HG02970 (cell line): ENCODE results near the gene ADGRG7.
"Not testable (repeated sequence)": the region's sequence is repeated elsewhere in the genome, so short reads cannot be mapped to it uniquely, and the experiment has no call there.

ENCODE experiments used
- ATAC-seq: cut with Tn5 transposase; IDR thresholded peaks from one replicate; pipeline ENCODE4 v1.9.1; 2021; ENCODE audit warnings: mild to moderate bottlenecking, moderate library complexity, moderate number of reproducible peaks; ENCODE audit not compliant: unreplicated experiment, low FRiP score

The ADGRG7 gene, protein sequence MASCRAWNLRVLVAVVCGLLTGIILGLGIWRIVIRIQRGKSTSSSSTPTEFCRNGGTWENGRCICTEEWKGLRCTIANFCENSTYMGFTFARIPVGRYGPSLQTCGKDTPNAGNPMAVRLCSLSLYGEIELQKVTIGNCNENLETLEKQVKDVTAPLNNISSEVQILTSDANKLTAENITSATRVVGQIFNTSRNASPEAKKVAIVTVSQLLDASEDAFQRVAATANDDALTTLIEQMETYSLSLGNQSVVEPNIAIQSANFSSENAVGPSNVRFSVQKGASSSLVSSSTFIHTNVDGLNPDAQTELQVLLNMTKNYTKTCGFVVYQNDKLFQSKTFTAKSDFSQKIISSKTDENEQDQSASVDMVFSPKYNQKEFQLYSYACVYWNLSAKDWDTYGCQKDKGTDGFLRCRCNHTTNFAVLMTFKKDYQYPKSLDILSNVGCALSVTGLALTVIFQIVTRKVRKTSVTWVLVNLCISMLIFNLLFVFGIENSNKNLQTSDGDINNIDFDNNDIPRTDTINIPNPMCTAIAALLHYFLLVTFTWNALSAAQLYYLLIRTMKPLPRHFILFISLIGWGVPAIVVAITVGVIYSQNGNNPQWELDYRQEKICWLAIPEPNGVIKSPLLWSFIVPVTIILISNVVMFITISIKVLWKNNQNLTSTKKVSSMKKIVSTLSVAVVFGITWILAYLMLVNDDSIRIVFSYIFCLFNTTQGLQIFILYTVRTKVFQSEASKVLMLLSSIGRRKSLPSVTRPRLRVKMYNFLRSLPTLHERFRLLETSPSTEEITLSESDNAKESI

DNA sequence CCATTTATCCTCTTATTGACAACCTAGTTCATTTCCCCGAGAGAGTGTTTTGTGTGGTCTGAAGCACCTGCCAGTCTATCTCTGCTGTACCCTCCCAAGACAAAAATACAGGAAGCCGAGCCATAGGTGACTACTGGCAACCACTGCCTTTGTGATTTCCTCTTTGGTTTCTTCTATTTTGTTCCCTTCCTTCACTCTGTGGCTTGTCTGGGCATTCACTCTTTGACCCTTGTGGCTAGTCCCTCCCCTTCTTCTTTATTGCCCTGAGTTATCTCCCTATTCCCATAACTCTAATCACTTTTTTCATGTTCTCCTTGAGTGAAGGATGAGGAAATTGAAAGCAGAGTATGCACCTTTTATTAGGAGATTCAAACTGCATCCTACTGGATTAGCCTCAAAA lies at the start of gene ADGRG7:
ADGRG7 (plus strand) TSS at position 297 of the 400 bp plus-strand sequence. CDS start 256 bp downstream, outside the sequence.
- ATAC-seq: no peak

DNA sequence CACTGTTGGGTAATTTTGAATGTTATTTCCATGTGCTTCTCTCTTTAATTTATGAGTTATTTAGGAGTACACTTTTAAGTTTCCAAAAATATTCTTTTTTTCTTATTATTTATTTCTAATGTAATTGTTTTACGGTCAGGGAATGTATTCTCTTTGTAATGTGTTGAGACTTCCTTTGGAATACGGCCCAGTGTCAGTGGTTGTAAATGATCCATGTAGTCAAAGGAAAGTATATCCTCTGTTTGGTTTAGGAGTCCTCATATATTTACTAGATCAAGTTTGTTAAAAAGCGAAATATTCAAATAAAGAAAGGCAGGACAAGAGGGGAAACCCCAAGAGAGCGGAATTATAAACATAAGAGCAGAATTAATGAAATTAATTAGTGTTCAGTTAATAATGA lies 49.0 kb upstream of the ADGRG7 start:
- no peak for ATAC-seq

DNA sequence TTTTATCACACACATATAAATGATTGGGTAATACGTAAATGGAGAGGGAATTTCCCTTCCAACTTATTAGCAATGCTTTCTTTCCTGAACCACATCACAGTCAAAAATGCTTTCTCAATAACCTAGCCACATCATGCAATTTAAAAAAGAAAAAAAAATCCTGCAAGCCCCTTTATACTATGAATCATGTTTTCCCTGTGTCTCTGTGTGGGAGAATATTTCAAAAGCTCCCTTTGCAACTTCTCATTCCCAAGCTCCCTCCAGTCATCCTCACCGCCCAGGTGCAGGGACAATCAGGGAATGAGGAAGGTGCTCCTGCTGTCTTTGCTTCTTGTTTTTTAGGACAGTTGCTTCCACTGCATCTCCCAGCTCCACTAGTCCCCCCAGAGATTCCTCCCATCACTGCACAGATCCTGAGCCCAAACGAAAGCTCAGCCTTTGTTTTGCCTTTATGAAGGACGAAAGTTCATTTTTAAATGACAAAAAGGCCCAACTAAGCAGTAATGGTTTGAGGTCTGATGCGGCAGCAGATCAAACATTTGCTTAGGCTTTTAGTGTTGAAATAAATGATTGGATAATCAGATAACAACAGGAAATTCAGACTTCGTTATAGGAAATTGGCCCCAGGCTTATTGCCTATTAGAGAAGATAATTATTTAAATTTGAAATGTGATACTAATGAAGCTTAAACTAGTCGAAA lies 47.8 kb upstream of the ADGRG7 start:
- ATAC-seq: no peak

- ATAC-seq: no peak
These were observed 47.1 kb upstream of the ADGRG7 start for GRCh38 chr3:100562224-100562857.

- no peak for ATAC-seq
These were observed 46.2 kb upstream of the ADGRG7 start for GRCh38 chr3:100563228-100563627.

DNA sequence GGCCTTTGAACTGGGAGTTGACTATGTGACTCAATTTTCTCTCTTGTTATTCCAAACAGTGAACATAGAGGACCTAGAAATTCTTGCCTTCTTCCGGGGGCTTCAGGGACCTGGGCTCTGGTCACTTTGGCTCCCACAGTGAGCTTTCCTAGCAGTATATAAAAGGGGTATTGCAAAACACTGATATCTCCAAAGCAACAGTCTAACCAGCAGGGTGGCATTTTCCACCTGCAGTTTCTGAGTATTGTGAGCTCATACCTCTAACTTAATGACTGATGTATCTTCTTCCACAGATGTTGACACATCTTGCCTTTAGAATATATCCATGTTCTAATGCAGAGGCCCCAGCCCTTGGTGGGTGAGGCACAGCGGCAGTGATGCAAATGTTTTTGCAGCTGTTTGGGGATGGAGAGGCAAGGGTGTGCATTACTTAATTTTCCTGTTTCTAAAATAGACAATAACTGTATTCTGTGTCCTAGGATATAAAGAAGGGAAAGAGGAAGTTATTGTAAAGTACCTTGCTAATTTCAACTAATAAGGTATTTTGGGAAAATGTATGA lies 45.7 kb upstream of the ADGRG7 start:
- no peak for ATAC-seq

DNA sequence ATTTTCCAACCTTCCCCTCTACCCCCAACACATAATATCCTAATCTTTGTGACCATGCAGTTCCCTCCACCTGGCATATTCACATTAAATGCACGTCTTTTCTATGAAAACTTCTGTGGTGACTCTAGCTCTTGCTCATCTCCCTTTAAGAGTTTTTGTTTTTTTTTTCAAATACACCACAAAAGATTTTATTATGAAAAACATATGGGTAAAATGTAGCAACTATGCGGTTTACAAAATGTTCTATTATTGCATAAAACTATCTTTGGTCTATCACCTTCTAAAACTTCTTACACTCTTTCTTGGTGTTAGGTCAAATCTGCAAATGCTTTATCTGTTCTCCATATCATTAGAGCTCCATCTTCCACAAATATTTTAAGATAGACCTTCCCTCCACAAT lies 38.6 kb upstream of the ADGRG7 start:
- no peak for ATAC-seq

DNA sequence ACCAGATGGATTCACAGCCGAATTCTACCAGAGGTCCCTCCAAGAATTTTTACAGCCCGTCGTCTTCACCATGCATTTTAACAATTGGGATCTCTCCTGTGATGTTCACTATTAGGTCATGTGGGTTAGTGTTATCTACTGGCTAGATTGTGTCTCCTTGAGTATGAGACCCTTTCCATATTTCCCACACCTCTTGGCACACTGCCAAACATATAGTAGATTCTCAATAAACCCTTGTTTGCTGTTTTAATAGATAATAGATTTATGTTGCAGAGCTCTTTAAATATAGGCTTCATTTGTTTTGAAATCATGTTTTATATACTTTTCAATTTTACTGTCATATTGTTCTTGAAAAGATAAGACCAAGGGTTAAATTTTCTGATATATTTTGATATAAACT lies 34.9 kb upstream of the ADGRG7 start:
- no peak for ATAC-seq

DNA sequence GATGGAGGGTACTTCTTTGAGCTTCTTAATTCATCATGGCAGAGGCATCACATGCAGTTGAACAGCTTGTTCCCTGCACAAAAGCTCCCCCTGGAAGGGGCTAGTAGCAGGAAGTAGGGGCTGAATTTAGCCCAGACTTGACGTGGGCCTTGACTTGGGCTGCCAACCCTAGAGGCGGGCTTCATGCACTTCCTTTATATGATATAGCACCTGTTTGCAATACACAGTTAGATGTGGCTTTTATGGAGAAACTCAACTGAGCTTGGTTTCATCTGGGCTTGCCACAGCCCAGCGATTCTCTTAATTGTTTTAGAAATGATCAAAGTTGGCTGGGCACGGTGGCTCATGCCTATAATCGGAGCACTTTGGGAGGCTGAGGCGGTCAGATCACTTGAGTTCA lies 33.7 kb upstream of the ADGRG7 start:
- no peak for ATAC-seq

DNA sequence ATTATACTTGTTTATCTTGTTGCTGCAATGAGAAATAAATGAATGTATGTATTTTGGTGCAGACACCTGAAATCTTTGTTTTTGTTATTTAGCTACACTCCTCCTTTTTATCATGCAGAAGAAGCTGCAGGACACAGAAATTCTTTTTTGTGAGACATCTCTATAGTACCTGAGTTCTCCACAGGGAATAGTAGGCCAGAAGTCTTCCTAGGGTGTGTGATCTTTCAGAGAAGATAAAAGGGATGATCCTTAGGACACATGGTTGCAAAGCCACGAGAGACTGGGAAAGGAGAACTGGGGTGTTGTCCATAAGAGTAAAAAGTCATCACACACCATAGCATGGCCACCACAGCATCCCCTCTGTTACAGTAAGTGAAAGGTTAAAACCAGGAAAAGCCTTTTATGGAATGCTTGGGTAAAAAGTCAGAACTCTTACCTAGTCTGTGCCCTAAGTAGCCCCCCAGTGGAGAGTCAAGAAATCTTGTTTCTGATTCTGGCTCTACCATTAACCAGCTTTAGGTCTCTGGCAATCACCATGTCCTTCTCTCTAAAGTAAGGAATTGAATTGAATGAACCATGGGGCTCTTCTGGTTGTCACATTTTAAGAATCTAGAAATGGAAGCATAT lies 31.9 kb upstream of the ADGRG7 start:
- ATAC-seq: no peak

DNA sequence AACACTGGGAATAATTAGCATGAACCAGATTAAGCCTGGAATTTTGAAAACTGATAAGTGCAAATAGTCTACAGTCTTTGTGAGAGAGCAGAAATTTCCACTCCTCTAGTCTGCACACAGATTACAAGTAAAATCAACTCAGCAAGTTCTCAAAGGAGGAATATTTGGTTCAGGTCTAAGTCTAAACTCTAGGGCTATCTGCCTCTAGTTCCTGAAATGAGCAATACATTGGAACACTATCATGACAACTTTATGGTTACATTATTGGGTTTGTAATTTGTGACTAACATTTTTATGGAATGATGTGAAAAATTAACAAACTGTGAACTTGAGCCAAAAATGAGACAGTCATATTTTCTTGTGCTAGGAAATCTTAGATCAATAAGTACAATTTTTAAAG lies 30.8 kb upstream of the ADGRG7 start:
- no peak for ATAC-seq

- ATAC-seq: no peak
These were observed 29.3 kb upstream of the ADGRG7 start for GRCh38 chr3:100580147-100580546.

DNA sequence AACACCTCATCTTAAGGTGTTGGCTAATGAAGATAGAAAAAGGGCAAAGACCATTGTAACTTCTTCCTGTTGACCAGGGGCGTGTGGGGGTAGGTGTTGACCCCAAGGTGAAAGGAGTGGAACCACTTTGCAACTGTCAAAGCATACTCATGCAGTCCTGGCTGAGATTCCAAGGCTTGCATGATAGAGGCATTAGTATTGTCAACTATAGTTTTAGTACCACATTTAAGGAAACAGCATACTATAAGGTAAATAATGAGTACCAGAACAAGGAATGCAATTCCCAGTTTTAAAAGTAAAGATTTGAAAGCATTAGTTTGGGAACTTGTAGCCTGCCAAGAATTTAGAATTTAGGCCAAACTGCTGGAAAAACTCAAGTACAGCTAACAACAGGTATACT lies 27.8 kb upstream of the ADGRG7 start:
- no peak for ATAC-seq

DNA sequence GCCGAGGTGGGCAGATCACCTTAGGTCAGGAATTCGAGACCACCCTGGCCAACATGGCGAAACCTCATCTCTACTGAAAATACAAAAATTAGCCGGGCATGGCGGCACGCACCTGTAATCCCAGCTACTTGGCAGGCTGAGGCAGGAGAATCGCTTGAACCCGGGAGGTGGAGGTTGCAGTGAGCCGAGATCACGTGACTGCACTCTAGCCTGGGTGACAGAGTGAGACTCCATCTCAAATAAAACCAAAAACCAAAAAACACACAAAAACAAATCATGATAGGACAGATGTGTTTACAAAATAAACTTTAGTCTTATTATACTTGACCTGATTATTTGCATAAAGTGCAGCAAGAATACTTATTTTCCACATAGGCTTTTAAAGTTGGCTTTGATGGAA lies 27.2 kb upstream of the ADGRG7 start:
- not testable (repeated sequence) for ATAC-seq

DNA sequence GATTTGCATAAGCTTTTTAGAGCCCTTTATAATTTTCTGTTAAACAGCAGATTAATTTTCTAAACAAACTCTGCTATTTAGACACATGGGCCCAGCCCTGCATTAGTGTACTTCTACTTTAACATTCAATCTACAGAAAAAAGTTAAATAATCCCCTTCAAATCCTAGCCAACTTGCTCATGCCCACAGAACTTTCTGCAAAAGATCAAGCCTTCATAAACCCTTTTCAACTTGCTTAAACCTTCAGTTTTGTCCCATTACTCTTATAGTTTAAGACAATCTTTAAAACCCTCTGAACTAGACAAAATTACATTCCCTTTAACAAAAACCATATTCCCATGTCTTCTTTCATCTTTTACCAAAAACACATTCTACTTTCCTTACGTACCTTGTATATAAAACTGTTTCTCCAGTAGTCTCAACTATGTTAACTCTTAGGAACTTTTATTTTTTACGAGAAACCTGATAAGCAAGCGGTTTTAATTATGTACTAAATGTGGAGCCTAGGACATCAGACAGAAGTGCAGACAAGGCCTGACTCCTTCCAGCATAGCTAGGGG lies 25.2 kb upstream of the ADGRG7 start:
- no peak for ATAC-seq

GRCh38 chr3:100586832-100587231 lies 22.6 kb upstream of the ADGRG7 start:
- ATAC-seq: no peak

GRCh38 chr3:100588251-100588650 lies 21.1 kb upstream of the ADGRG7 start:
- no peak for ATAC-seq

- no peak for ATAC-seq
These were observed 19.1 kb upstream of the ADGRG7 start for GRCh38 chr3:100590114-100590839.

DNA sequence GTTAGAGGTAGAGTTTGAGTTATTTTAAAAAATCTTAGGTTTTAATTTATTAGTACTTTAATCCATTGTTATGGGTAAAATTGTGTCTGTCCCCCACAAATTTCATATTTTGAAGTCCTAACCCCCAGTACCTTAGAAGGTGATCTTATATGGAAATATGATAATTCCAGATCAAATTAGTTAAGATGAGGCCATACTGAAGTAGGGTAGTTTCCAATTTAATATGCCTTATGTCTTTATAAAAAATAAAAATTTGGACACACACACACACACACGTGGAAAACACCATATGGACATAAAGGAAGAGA lies 18.6 kb upstream of the ADGRG7 start:
- no peak for ATAC-seq
